CD4-positive, alpha-beta T cell treated with Interleukin-17A for 4 hours (primary cell): Measurements from ENCODE around the gene CEP70.
"Not testable (repeated sequence)": the region's sequence is repeated elsewhere in the genome, so short reads cannot be mapped to it uniquely, and the experiment has no call there.

Source experiments
- DNase-seq: peaks from one replicate; pipeline ENCODE4 v3.0.0-alpha.2; 2020; ENCODE audit warnings: mixed read lengths

Gene CEP70

DNA sequence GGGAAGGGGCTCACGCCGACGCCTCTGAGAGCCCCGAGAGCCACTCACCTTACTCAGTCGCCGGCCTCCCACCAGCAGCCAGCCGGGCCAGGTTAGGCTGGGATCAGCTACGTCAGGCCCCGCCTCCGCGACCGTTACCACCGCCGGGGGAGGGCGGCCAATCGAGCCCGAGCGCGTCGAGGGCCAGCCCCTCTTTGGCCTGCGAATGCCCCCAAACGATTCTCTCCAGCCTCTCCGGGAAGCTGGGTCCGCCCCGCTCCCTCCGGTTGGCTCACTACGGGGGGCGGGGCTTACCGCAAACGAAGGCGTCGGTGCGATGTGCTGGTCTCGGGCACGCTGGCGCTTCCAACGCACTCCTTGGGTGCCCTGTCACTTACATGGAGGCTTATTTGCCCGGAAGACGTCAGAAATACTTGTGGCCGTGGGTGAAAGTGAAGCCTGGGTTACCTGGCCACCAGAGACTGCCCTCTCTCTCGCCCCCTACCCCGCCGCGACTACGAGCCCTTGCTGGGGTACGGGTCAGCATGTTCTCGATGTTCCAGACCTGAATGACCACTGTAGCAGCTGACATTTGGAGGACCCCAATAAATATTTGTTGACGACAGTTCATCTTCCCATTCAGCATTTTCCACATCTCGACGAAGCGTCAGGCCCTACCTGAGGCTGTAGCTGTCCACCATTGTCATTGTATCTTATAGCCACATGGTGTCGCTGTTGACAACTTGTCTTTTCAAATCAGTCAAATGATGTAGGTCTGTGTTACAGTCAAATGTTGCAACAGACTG lies at the start of gene CEP70:
TSS of gene CEP70 (minus strand) at position 111 of the 785 bp plus-strand sequence. CDS start 21,333 bp downstream, outside the sequence.
- DNase-seq, result peak; percentile 94

- DNase-seq, result no peak
Observed at GRCh38 chr3:138642927-138643253, 48.8 kb upstream of the CEP70 start.

- DNase-seq, result no peak
Observed at GRCh38 chr3:138642226-138642926, 48.3 kb upstream of the CEP70 start.

- DNase-seq, result no peak
Observed at GRCh38 chr3:138640537-138640936, 46.5 kb upstream of the CEP70 start.

GRCh38 chr3:138638641-138639040 lies 44.6 kb upstream of the CEP70 start:
- DNase-seq, result no peak

DNA sequence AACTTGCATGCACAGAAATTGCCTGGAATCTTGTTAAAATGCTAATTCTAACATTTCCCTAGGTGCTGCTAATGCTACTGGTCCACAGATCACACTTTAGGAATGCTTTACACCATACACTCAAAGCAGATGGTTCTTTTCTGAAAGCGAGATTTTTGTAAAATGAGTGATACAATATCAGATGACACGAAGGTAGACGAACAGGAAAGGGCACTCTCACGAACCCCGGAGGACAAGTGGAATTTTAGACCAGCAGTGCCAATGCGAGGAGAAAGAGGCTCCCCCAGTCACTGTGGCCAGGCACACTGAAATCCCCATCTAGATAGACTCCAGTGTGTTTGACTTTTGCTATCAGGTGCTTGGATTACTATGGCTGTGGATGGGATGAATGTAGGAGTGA lies 35.5 kb upstream of the CEP70 start:
- no peak for DNase-seq

DNA sequence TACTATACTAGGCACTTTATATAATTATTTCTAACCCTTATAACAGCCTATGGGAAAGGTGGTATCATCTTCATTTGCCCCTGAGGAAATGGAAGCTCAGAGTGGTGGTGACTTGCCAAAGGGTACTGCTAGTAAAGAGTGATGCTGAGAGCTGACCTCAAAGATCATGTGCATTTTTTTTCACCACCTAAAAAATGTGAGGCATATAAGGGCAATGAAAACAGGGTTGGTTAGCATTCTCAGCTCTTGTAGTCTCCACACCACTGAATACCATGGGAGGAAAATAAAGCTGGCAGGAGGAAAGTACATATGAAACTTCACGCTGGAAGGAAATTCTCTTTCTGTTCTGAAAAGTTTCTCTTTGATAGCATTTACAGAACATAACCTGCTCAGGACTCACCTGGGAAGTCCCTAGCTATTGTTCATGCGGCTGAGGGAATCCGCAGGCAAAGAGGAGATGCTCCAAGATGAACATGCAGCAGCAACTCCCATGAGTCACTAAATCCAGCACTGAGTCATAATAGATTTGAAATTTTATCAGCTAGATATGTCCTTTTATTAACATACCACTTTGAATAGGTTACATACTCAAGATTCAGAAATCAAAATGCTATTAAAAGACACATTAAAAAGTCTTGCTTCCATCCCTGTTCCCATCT lies 31.8 kb upstream of the CEP70 start:
- no peak for DNase-seq

DNA sequence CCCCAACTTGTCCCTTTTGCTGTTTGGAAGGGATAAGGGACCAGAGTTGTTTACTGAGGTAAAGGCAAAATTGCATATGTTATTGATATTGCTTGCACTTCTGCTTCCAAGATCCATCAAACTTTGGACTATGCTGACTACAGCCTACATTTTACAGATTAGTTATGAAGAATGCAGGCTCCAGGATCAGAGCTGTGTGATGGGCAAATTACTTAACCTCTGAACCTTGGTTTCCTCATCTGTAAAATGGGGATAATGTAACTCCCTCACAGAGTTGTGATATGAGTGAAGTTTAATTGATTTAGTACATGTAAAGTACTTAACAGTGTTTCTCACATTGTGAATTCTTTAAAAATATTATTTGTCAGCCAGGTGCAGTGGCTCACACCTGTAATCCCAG lies 30.5 kb upstream of the CEP70 start:
- no peak for DNase-seq

DNA sequence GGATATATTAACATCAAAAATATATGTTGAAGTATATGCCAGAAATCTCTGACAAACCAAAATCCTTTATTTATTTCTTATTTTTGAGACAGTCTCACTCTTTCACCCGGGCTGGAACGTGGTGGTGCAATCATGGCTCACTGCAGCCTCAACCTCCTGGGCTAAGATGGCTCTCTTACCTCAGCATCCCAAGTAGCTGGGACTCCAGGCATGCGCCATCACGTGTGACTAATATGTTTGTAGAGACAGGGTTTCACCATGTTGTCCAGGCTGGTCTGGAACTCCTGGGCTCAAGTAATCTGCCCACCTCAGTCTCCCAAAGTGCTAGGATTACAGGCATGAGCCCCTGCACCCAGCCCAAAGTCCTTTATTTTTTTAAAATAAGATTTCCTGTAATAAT lies 26.4 kb upstream of the CEP70 start:
- no peak for DNase-seq

DNA sequence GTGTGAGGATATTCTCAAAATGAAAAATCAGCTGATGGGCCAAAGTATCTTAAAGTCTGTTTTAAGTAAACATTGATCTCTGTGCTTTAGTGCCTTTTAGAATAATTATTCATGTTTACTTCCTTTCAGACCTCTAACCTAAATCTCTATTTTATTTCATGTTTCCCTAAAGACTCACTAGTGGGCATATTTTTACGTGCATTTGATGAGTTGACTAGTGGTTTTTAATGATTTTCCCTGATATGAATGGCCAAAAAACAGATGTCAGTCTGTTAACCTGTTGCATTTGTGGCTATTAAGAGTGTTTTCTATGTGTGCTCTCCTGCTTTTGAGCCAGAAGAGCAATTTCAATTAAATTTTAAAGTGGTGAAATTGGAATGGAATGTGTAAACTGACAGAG lies 21.4 kb upstream of the CEP70 start:
- DNase-seq, result no peak

DNA sequence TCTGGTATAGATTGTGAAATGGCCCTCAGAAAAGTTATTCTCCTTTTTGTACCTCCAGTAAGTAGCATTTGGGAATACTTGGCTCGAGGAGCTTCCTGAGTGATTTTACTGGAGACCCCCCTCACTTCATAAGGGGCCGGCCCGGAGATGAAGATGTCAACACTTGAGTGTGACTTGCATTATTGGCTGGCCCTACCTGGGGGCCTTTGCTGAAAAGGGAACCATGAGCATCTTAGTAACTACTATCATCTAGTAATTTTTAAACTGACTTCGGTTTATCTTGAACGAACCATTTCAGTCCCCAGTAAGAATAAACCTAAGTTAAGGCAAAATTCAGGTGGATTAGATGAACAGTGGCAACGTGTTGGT lies 15.8 kb upstream of the CEP70 start:
- DNase-seq, result no peak

- DNase-seq, result peak; percentile 74
Observed at GRCh38 chr3:138608322-138609135, 14.5 kb upstream of the CEP70 start, which contains the start of gene FAIM. Gene FAIM (plus strand): TSS chr3:138608771. CDS start chr3:138619727, 10,956 bp downstream.

GRCh38 chr3:138604106-138604595 lies 10.1 kb upstream of the CEP70 start:
- not testable (repeated sequence) for DNase-seq

DNA sequence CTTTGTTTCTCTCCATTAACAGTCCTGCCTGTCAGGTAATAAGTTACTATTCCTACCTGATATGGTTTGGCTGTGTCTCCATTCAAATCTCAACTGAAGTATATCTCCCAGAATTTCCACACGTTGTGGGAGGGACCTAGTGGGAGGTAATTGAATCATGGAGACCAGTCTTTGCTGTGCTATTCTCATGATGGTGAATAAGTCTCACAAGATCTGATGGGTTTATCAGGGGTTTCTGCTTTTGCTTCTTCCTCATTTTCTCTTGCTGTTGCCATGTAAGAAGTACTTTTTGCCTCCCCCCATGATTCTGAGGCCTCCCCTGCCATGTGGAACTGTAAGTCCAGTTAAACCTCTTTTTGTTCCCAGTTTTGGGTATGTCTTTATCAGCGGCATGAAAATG lies 7.6 kb upstream of the CEP70 start:
- not testable (repeated sequence) for DNase-seq

DNA sequence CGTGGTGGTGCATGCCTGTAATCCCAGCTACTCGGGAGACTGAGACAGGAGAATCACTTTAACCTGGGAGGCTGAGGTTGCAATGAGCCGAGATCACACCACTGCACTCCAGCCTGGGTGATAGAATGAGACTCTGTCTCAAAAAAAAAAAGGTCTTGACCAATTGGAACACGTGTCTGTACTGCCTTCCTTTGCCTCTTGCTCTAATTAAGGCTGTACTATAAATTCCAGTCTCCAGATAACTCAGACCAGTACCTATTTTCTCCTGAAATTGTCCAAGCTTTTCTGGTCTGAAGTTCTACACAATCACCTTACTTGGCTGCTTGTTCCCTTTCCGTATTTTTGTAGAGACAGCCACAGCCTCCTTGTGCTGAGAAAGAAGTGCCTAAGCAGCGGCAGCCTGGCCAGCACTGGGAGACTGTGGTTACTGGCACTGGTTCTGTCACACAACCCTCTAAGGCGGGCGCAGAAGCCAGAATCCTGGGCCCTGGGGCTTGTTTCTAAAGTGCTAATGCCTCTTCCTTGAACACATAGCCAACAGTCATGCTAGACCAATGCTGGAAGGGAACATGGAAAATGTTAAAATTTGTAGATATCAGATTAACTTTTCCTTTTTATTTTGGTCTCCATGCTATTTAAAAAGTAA lies 6.2 kb upstream of the CEP70 start:
- no peak for DNase-seq

DNA sequence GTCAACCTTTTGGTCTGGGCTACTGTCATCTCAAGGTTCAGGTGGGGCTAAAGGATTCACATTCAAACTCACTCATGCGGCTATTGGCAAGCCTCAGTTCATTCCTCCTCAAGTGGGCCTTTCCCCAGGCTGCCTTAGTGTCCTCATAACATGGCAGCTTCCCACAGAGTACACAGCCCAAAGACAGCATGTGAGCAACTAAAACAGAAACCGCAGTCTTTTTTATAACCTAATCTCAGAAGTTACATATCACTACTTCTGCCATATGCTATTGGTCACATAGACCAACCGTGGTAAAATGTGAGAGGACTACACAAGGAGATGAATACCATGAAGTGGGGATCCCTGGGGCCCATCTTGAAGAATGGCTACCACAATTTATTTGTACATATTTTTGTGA lies 4.5 kb upstream of the CEP70 start:
- no peak for DNase-seq

DNA sequence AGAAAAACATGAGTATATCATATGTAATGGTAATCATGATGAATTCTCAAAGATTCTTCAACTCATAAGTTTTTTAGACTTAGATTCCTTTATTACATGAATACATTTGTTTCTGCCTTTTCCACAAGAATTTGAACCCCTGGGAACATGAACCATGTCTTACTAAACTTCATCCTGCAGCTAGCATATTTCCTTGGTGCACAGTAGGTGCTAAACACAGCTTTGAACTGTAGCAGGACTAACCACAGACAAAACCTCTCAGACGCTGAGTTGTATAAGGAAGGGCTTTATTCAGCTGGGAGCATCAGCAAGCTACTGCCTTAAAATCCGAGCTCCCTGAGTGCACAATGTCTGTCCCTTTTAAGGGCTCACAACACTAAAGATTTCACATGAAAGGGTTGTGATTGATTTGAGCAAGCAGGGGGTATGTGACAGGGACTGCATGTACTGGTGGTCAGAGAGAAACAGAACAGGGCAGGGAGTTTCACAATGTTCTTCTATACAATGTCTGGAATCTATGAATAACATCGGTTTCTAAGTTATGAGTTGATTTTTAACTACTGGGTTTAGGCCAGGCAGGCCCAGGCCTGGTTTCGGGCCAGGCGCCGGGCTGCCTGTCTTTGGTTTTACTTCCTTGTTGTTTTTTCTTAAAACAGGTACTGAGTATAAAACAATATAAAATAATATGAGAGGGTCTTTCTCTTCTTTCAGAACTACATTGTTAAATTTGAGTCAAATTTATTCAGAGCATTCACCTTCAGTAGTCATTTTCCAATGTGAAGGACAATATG lies 3.3 kb upstream of the CEP70 start:
- not testable (repeated sequence) for DNase-seq

- no peak for DNase-seq
Observed at GRCh38 chr3:138594935-138595610, 1.0 kb upstream of the CEP70 start.

- DNase-seq, result peak; percentile 21
Observed at GRCh38 chr3:138593488-138594149, 441 bp downstream of the CEP70 start.

GRCh38 chr3:138591392-138591791 lies 2.7 kb downstream of the CEP70 start:
- no peak for DNase-seq
